Mammary epithelial cell (primary cell): Measurements from ENCODE around the gene PODN.

Experiments
- CTCF ChIP-seq, 2 donors: IDR thresholded peaks in 1 of 2; conservative IDR thresholded peaks in 1 of 2; 2 replicates each; pipeline ENCODE4 v1.5.1; 2011 to 2012; ENCODE audit warnings: inconsistent platforms in 2 of 2, low read length in 2 of 2, mild to moderate bottlenecking in 2 of 2, control low read depth in 1 of 2, low read depth in 1 of 2; ENCODE audit not compliant: insufficient read depth in 1 of 2; ENCODE audit errors: extremely low read depth in 1 of 2
- EZH2 ChIP-seq: IDR thresholded peaks from 2 replicates; pipeline ENCODE4 v1.6.1; 2012; ENCODE audit warnings: low read length, inconsistent platforms, borderline replicate concordance

GRCh38 chr1:53069663-53070327 is 7.8 kb downstream of the PODN start:
- TF ChIP-seq CTCF (conservative IDR thresholded peaks at IDR 0.05 in 1 of 2, IDR thresholded peaks at IDR 0.05 in 1 of 2; ENCODE audit: extremely low read depth in 1 of 2, insufficient read depth in 1 of 2, low read depth in 1 of 2, low read length in 2 of 2) (no peak), EZH2 (no peak)
